GM12865 (cell line): ENCODE measurements around the gene PIAS3.
A peak's percentile ranks its signal among the peaks of the same experiment; 100 is the strongest.
"Not testable (repeated sequence)": the region's sequence is repeated elsewhere in the genome, so short reads cannot be mapped to it uniquely, and the experiment has no call there.

Experiments used
- DNase-seq: peaks from one replicate; pipeline ENCODE4 v3.0.0; 2010; ENCODE audit warnings: low read depth
- H3K4me3 ChIP-seq: 2 replicates; pipeline ENCODE4 v1.5.1; 2011; ENCODE audit warnings: mild to moderate bottlenecking, low read depth, low read length, control low read depth
- TF ChIP-seq, protein P1 (sequence below): IDR thresholded peaks from 2 replicates; pipeline ENCODE4 v1.5.1; 2011; ENCODE audit warnings: low read length, control low read depth, low read depth, inconsistent platforms; ENCODE audit not compliant: insufficient read depth; ENCODE audit errors: missing control alignments

The PIAS3 gene

DNA sequence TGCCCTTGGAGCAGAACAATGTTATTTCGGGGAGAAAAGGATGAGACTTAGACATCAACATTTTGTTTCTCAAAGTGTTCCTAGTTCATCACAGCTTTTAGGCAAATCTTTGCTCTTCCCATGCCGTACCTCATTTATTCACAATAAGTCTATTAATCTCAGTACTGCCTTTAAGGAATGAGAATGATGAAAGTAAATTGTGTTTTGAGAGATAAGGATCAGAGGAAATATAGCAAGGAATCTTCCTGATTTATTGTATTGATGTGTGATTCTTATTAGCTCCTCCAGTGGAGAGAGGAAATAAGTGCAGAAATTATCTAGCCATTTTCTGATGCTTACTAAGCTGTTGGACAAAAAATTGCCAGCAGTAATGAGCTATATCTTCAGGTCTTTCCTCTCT is 32.9 kb downstream of the PIAS3 start:
- no peak for DNase-seq
- TF ChIP-seq, protein P1, sequence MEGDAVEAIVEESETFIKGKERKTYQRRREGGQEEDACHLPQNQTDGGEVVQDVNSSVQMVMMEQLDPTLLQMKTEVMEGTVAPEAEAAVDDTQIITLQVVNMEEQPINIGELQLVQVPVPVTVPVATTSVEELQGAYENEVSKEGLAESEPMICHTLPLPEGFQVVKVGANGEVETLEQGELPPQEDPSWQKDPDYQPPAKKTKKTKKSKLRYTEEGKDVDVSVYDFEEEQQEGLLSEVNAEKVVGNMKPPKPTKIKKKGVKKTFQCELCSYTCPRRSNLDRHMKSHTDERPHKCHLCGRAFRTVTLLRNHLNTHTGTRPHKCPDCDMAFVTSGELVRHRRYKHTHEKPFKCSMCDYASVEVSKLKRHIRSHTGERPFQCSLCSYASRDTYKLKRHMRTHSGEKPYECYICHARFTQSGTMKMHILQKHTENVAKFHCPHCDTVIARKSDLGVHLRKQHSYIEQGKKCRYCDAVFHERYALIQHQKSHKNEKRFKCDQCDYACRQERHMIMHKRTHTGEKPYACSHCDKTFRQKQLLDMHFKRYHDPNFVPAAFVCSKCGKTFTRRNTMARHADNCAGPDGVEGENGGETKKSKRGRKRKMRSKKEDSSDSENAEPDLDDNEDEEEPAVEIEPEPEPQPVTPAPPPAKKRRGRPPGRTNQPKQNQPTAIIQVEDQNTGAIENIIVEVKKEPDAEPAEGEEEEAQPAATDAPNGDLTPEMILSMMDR, result no peak
- H3K4me3 ChIP-seq, result no peak overlapping the region

DNA sequence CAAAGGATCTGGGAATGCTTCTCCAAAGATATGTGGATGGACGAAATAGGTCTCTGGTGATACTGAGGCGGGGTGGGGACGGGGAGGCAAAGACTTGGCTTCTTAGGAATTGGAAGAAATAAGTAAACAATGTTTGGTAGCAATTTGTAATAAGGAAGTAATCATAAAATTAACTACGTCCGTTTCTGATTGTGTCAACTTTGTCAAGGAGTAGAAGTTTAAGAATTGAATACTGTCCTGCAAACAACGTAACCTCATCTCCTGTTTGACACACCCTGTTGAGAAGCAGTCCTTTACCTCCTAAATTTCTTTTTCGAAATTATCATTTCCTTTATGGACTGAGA is 34.4 kb downstream of the PIAS3 start:
- TF ChIP-seq, protein P1, result no peak
- DNase-seq, result no peak
- H3K4me3 ChIP-seq, result peak overlapping the region; percentile 95

DNA sequence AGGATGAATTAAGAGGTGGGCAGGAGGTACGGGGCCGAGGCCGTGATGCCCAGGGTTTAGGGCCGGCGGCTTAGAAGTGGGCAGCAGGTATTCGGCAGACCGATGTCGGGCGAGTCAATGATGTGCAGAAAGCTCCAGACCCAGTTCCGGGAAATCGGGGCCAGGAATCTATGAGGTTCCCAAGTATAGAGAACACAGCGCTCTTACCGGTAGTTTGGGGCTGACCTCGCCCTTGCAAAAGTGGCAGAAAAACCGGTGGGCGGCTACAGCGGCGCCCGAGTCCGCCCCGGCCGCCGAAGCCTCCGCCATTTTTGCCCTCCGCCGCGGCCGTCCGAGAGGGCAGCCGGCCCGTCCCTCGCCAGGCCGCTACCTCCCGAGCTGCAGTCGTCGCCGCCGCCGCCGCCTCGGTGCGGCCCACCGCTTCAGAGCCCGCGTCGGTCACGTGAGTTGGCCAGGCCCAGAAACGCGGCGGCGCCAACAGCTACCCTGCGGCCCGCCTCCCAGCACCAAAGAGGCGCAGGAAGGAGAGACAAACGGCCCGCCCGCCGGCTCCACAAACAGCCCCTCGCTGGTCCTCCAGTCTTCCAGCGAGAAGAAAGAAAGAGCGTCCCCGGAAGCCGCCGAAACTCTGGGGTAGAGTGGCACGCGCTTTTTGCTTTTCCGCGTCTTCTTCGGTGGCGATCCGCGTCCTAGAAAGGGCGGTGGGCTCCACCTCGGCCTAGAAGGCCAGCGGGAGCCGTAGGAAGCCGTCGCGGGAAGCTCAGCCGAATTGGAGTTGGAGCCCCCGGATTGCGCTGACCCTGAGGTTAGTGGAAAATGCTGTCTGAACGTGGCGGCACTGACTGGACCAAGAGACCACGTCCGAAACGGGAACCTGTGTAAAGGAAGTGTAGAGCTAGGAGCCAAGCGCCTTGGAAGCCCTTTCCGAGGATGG is 35.0 kb downstream of the PIAS3 start, which contains the start of the genes POLR3C and RNF115:
POLR3C (plus strand) TSS at position 636 of the 934 bp plus-strand sequence. CDS start 1,577 bp downstream, outside the sequence.
RNF115 (minus strand) TSS at position 531 of the 934 bp plus-strand sequence; CDS start at position 309, 222 bp downstream.
- peak; percentile 95 for DNase-seq
- TF ChIP-seq, protein P1, result no peak
- peak within 1 kb of the TSS; percentile 95 for H3K4me3 ChIP-seq

DNA sequence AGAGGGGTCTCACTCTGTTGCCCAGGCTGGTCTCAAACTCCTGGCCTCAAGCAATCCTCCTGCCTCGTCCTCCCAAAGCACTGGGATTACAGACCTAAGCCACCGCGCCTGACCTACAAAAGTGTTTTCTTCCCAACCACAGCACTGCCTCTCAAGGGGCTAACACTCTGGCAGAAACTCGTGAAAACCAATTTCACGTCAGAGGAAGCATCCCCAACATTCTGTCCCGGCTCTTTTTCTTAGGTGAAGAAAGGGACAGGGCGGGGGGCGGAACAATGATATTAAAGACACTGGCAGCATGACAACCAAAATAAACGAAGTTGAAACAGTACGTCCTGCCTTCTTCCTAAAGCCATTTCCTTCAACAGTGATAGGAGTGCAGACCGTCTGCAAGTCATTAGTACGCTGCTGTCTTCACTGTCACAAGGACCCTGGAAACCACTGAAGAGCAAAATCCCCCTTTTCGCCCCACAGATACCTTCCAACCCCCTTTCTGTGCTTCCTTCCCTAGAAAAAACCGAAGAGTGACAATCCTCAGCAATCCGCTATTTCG is 36.0 kb downstream of the PIAS3 start:
- H3K4me3 ChIP-seq, DNase-seq: not testable (repeated sequence)

DNA sequence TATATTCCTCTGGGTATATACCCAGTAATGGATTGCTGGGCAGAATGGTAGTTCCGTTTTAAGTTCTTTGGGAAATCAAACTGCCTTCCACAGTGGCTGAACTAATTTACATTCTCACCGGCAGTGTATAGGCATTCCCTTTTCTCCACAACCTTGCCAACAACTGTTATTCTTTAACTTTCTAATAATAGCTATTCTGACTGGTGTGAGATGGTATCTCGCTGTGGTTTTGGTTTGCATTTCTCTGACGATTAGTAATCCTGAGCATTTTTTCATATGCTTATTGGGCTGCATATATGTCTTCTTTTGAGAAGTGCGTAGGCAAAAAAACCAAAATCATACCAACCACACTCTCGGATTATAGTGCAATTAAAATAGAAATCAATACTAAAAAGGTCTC is 40.8 kb downstream of the PIAS3 start:
- DNase-seq, H3K4me3 ChIP-seq: not testable (repeated sequence)

DNA sequence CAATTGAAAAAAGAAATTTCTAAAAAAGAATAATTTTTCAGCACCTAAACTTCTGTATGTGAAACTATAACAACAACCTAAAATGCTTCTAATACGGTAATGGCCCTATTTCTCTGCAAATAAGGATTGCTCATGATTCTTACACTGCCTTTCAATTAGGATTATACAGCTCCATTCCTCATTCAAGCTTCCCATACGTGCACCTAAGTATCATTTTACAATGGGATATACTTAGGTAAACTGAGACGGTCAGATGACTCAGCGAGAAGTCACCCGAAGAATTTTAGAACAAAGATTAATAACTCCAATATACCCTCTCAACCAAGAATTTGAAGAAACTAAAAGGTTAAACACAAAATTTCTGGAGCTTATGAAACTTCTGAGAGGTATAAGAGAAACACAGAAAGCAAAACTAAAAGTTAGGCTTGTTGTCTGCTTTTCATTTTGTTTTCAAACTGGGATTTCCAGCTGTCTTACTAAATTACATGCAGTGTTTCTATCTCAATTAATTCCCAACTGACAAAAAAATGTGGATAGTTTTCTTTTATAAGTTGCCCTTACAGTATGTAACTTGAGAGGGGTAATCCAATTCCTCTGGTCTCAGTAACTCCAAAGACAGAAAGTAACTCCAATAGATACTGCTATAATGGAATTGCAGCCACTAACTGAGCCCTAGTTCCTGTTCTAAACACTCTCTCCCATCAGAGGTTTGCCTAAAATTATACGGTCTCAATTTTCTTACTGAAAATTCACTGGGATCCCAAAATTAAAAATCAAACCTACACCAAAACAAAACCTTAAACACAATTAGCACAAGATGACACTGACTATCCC is 45.7 kb downstream of the PIAS3 start:
- DNase-seq, H3K4me3 ChIP-seq: not testable (repeated sequence)

DNA sequence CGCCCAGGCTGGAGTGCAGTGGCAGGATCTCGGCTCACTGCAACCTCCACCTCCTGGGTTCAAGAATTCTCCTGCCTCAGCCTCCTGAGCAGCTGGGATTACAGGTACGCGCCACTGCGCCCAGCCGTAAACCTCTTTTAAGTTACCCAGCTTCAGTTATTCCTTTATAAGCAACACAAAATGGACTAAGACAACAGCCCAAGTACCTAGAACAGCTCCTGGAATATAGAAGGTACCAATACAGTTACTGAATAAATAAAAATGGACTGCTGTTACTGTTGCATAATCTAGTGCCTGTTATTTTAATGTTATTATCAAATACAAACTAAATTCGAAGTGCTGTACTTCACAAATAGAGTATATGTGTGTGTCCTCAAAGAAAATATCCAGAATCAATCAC is 52.0 kb downstream of the PIAS3 start:
- no peak overlapping the region for H3K4me3 ChIP-seq
- TF ChIP-seq, protein P1, result no peak
- DNase-seq, result no peak

DNA sequence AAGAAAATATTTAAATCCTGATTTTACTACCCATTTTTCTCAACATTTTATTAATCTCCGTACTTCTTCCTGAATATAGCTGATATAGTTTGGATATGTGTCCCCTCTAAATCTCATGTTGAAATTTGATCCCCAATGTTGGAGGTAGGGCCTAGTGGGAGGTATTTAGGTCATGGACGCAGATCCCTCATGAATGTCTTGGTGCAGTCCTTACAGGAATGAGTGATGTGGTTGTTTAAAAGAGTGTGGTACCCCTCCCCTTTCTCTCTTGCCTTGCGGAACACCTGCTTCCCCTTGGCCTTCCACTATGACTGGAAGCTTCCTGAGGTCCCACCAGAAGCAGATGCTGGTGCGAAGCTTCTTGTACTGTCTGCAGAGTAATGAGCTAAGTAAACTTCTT is 52.5 kb downstream of the PIAS3 start:
- H3K4me3 ChIP-seq, result no peak overlapping the region

More for the DNA sequence above, 52.5 kb downstream of the PIAS3 start:
- DNase-seq, result no peak
- TF ChIP-seq, protein P1, result no peak
